ENCODE results near the gene RGR. TPM values are rescaled to one million over a fixed set of nuclear protein-coding genes. Genes with fewer than 3 reads are reported as not detected.
A peak's percentile ranks its signal among the peaks of the same experiment; 100 is the strongest.

RGR gene
- total RNA-seq, 1 experiment from 2014 or later = not detected

GRCh38 chr10:84201244-84201606 is 43.6 kb upstream of the RGR start:
- no peaks in the 10 kb centered on the region for H3K4me1 ChIP-seq
- H3K36me3 ChIP-seq (ENCODE audit: control insufficient read depth, insufficient read depth, low read length) = no peaks in the 10 kb centered on the region
- ChIA-PET POLR2A (no interaction called here), CTCF (no interaction called here)
- TF ChIP-seq, protein P1, sequence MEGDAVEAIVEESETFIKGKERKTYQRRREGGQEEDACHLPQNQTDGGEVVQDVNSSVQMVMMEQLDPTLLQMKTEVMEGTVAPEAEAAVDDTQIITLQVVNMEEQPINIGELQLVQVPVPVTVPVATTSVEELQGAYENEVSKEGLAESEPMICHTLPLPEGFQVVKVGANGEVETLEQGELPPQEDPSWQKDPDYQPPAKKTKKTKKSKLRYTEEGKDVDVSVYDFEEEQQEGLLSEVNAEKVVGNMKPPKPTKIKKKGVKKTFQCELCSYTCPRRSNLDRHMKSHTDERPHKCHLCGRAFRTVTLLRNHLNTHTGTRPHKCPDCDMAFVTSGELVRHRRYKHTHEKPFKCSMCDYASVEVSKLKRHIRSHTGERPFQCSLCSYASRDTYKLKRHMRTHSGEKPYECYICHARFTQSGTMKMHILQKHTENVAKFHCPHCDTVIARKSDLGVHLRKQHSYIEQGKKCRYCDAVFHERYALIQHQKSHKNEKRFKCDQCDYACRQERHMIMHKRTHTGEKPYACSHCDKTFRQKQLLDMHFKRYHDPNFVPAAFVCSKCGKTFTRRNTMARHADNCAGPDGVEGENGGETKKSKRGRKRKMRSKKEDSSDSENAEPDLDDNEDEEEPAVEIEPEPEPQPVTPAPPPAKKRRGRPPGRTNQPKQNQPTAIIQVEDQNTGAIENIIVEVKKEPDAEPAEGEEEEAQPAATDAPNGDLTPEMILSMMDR (IDR thresholded peaks at IDR 0.05; ENCODE audit: insufficient read depth in 1 of 2, low read depth in 1 of 2, low read length in 1 of 2, severe bottlenecking in 1 of 2, unreplicated experiment in 1 of 2) = peak in 1 of 2 experiments; percentile 15
- H3K9me3 Mint-ChIP-seq (ENCODE audit: unreplicated experiment) = no peaks in the 10 kb centered on the region
- H3K27me3 Mint-ChIP-seq (ENCODE audit: insufficient read depth, unreplicated experiment) = peaks cover 32% of the 10 kb centered on the region
- no peak overlapping the region for H3K4me3 ChIP-seq (ENCODE audit: low read depth, low read length)
- intact Hi-C loops (cut with micrococcal nuclease; ENCODE audit: unreplicated experiment) = no loop called here
- no peaks in the 10 kb centered on the region for H3K4me1 Mint-ChIP-seq (ENCODE audit: low read depth, unreplicated experiment)
- BruUV-seq (replicated peaks) = no TSS peak
- no peak overlapping the region for H3K27ac Mint-ChIP-seq (ENCODE audit: unreplicated experiment)
- H3K4me3 Mint-ChIP-seq (ENCODE audit: unreplicated experiment) = no peak overlapping the region
- H3K27me3 ChIP-seq (replicated peaks; ENCODE audit: control insufficient read depth, insufficient read depth, low read length) = peaks cover 1% of the 10 kb centered on the region
- no peaks in the 10 kb centered on the region for H3K36me3 Mint-ChIP-seq (ENCODE audit: insufficient read depth, unreplicated experiment)
- H3K9me3 ChIP-seq = no peaks in the 10 kb centered on the region
- DNase-seq = peak in 1 of 2 experiments; percentile 19

DNA sequence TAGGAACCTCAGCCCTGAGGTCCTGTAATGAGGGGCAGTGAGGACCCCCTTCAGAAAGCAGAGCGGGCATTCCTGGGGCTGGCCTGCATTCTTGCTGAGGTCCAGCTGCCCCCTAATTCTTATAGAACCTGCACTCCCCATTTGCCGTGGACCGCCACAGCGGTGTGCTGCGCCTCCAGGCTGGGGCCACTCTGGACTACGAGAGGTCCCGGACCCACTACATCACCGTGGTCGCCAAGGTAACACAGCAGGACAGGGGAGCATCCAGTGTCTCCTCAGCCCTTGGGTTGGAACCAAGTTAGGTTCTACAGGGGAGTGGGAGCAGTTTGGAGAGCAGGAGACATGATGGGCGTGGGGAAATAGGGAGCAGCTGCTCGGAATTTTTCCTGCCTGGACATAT is 43.2 kb upstream of the RGR start:
- Mint-ChIP-seq H3K9me3 (ENCODE audit: unreplicated experiment) (no peaks in the 10 kb centered on the region), H3K27ac (ENCODE audit: unreplicated experiment) (no peak overlapping the region), H3K27me3 (ENCODE audit: insufficient read depth, unreplicated experiment) (peaks cover 31% of the 10 kb centered on the region), H3K4me3 (ENCODE audit: unreplicated experiment) (no peak overlapping the region), H3K4me1 (ENCODE audit: low read depth, unreplicated experiment) (no peaks in the 10 kb centered on the region), H3K36me3 (ENCODE audit: insufficient read depth, unreplicated experiment) (no peaks in the 10 kb centered on the region)
- H3K27me3 ChIP-seq (replicated peaks; ENCODE audit: control insufficient read depth, insufficient read depth, low read length) = peaks cover 1% of the 10 kb centered on the region; the same call in 1 of the 2 replicates
- POLR2A ChIA-PET = no interaction called here
- CTCF ChIA-PET = no interaction called here
- H3K4me3 ChIP-seq (ENCODE audit: low read depth, low read length) = no peak overlapping the region
- H3K36me3 ChIP-seq (ENCODE audit: control insufficient read depth, insufficient read depth, low read length) = no peaks in the 10 kb centered on the region
- BruUV-seq (replicated peaks) = no TSS peak
- intact Hi-C loops (cut with micrococcal nuclease; ENCODE audit: unreplicated experiment) = no loop called here
- TF ChIP-seq, protein P1 (IDR thresholded peaks at IDR 0.05; ENCODE audit: insufficient read depth in 1 of 2, low read depth in 1 of 2, low read length in 1 of 2, severe bottlenecking in 1 of 2, unreplicated experiment in 1 of 2) = no peak
- DNase-seq = peak in 1 of 2 experiments; percentile 13
- H3K4me1 ChIP-seq = no peaks in the 10 kb centered on the region
- no peaks in the 10 kb centered on the region for H3K9me3 ChIP-seq

DNA sequence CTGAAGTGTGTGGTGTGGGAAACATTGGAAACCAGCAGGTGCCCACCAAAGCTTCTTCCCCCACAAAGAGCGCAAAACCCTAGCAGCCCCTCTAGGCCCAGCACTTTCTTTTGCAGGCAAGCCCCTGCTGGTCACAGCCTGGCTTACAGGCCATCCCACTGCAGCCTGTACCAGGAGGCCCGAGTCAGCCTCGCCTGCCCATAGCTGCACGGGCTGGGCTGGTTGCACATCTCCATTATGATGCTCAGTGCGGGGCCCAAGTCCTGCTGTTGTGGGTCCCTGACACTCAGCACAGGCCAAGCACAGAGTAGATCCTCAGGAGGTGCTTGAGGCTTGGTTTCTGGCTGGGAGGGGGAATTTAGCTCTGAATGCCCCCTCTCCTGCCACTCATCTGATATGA is 42.5 kb upstream of the RGR start:
- CTCF ChIA-PET = interaction anchor here (0.6 kb wide), 1 partner anchor 8 kb away, joined by 3 read pairs; no protein-coding TSS in a partner anchor
- H3K9me3 Mint-ChIP-seq (ENCODE audit: unreplicated experiment) = no peaks in the 10 kb centered on the region
- no peaks in the 10 kb centered on the region for H3K36me3 Mint-ChIP-seq (ENCODE audit: insufficient read depth, unreplicated experiment)
- H3K27ac Mint-ChIP-seq (ENCODE audit: unreplicated experiment) = no peak overlapping the region
- peaks cover 32% of the 10 kb centered on the region for H3K27me3 Mint-ChIP-seq (ENCODE audit: insufficient read depth, unreplicated experiment)
- Histone ChIP-seq H3K27me3 (replicated peaks; ENCODE audit: control insufficient read depth, insufficient read depth, low read length) (peaks cover 1% of the 10 kb centered on the region; the same call in 1 of the 2 replicates), H3K4me3 (ENCODE audit: low read depth, low read length) (no peak overlapping the region), H3K9me3 (no peaks in the 10 kb centered on the region), H3K36me3 (ENCODE audit: control insufficient read depth, insufficient read depth, low read length) (no peaks in the 10 kb centered on the region), H3K4me1 (no peaks in the 10 kb centered on the region)
- TF ChIP-seq, protein P1 (IDR thresholded peaks at IDR 0.05; ENCODE audit: insufficient read depth in 1 of 2, low read depth in 1 of 2, low read length in 1 of 2, severe bottlenecking in 1 of 2, unreplicated experiment in 1 of 2) = no peak
- no TSS peak for BruUV-seq (replicated peaks)
- POLR2A ChIA-PET = no interaction called here
- intact Hi-C loops (cut with micrococcal nuclease; ENCODE audit: unreplicated experiment) = no loop called here
- H3K4me3 Mint-ChIP-seq (ENCODE audit: unreplicated experiment) = no peak overlapping the region
- no peaks in the 10 kb centered on the region for H3K4me1 Mint-ChIP-seq (ENCODE audit: low read depth, unreplicated experiment)
- no peak for DNase-seq
